ENCODE measurements around the gene ZNF460.
"Not testable (repeated sequence)": the region's sequence is repeated elsewhere in the genome, so short reads cannot be mapped to it uniquely, and the experiment has no call there.

The ZNF460 gene

DNA sequence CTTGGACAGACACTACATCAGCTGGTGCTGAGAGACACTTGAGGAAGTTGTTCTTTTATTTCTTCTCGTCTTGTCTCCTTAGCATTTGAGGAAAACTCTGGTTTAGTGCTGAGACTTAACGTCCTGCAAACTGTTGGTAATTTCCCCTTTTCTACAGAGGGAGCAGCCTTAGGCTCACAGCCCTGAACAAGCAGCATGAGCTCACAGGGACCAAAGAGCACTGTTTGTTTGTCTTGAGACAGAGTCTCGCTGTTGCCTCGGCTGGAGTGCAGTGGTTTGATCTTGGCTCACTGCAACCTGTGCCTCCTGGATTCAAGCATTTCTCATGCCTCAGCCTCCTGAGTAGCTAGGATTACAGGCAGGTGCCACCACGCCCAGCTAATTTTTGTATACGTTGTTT, 34.3 kb upstream of the ZNF460 start:
- Histone ChIP-seq H3K9ac (ENCODE audit: low read length in 5 of 5) (no peak overlapping the region), H3K27ac (ENCODE audit: low read depth, low read length) (no peak overlapping the region), H3K36me3 (ENCODE audit: control insufficient read depth in 5 of 5, insufficient read depth in 5 of 5, low read length in 5 of 5) (peaks cover 11 to 68% (median 58%) of the 10 kb centered on the region in 5 donors), H3K27me3 (ENCODE audit: control insufficient read depth in 5 of 5, insufficient read depth in 4 of 5, low read length in 5 of 5) (no peaks in the 10 kb centered on the region), H3K4me1 (ENCODE audit: control insufficient read depth in 5 of 5, insufficient read depth in 5 of 5, low read length in 5 of 5) (peaks cover 11 to 23% (median 21%) of the 10 kb centered on the region in 5 donors), H3K4me3 (ENCODE audit: low read depth in 1 of 5, low read length in 5 of 5) (no peak overlapping the region), H3K9me3 (ENCODE audit: control insufficient read depth in 5 of 5, low read length in 5 of 5) (no peaks in the 10 kb centered on the region)

- no peak overlapping the region for H3K9ac ChIP-seq (ENCODE audit: low read length in 5 of 5)
- no peak overlapping the region for H3K27ac ChIP-seq (ENCODE audit: low read depth, low read length)
- no peaks in the 10 kb centered on the region for H3K9me3 ChIP-seq (ENCODE audit: control insufficient read depth in 5 of 5, low read length in 5 of 5)
- peaks cover 26 to 87% (median 82%) of the 10 kb centered on the region in 5 donors for H3K36me3 ChIP-seq (ENCODE audit: control insufficient read depth in 5 of 5, insufficient read depth in 5 of 5, low read length in 5 of 5)
- no peaks in the 10 kb centered on the region for H3K4me1 ChIP-seq (ENCODE audit: control insufficient read depth in 5 of 5, insufficient read depth in 5 of 5, low read length in 5 of 5)
- H3K27me3 ChIP-seq (ENCODE audit: control insufficient read depth in 5 of 5, insufficient read depth in 4 of 5, low read length in 5 of 5), result no peaks in the 10 kb centered on the region
- H3K4me3 ChIP-seq (ENCODE audit: low read depth in 1 of 5, low read length in 5 of 5), result no peak overlapping the region
Observed at GRCh38 chr19:57248646-57249045, 31.6 kb upstream of the ZNF460 start.

DNA sequence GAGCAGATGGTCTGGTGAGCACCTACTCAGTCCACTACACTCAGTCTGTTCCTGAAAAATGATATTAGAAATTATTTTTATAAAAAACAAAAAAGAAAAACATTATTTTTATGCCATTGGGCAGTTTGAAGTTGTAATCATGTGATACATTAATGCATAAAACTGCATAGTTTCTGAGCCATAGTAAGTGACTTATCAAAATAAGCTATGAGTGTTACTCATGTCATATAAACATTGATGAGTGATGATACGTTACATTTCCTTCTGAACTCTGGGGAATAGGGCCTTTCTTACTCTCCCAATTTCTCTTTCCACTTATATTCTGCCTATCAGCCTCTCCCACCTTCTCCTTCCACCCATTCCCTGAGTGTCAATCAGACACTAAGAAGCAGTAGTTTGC, 31.0 kb upstream of the ZNF460 start:
- Histone ChIP-seq H3K36me3 (ENCODE audit: control insufficient read depth in 5 of 5, insufficient read depth in 5 of 5, low read length in 5 of 5) (peaks cover 27 to 87% (median 84%) of the 10 kb centered on the region in 5 donors), H3K4me3 (ENCODE audit: low read depth in 1 of 5, low read length in 5 of 5) (no peak overlapping the region), H3K27me3 (ENCODE audit: control insufficient read depth in 5 of 5, insufficient read depth in 4 of 5, low read length in 5 of 5) (no peaks in the 10 kb centered on the region), H3K9ac (ENCODE audit: low read length in 5 of 5) (no peak overlapping the region), H3K9me3 (ENCODE audit: control insufficient read depth in 5 of 5, low read length in 5 of 5) (no peaks in the 10 kb centered on the region), H3K4me1 (ENCODE audit: control insufficient read depth in 5 of 5, insufficient read depth in 5 of 5, low read length in 5 of 5) (peaks cover 0 to 3% (median 0%) of the 10 kb centered on the region in 5 donors), H3K27ac (ENCODE audit: low read depth, low read length) (no peak overlapping the region)

DNA sequence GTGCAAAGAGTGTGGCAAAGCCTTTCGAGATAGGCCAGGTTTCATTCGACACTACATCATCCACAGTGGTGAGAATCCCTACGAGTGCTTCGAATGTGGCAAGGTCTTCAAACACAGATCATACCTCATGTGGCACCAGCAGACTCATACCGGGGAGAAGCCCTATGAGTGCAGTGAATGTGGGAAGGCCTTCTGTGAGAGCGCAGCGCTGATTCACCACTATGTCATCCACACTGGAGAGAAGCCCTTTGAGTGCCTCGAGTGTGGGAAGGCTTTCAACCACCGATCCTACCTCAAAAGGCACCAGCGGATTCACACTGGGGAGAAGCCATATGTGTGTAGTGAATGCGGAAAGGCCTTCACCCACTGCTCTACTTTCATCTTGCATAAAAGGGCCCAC, 26.5 kb upstream of the ZNF460 start:
- H3K36me3 ChIP-seq (ENCODE audit: control insufficient read depth in 5 of 5, insufficient read depth in 5 of 5, low read length in 5 of 5), result peaks cover 36 to 54% (median 52%) of the 10 kb centered on the region in 5 donors
- not testable (repeated sequence) for H3K4me3 ChIP-seq (ENCODE audit: low read depth in 1 of 5, low read length in 5 of 5); H3K9ac ChIP-seq (ENCODE audit: low read length in 5 of 5); H3K4me1 ChIP-seq (ENCODE audit: control insufficient read depth in 5 of 5, insufficient read depth in 5 of 5, low read length in 5 of 5); H3K9me3 ChIP-seq (ENCODE audit: control insufficient read depth in 5 of 5, low read length in 5 of 5); H3K27ac ChIP-seq (ENCODE audit: low read depth, low read length); H3K27me3 ChIP-seq (ENCODE audit: control insufficient read depth in 5 of 5, insufficient read depth in 4 of 5, low read length in 5 of 5)

DNA sequence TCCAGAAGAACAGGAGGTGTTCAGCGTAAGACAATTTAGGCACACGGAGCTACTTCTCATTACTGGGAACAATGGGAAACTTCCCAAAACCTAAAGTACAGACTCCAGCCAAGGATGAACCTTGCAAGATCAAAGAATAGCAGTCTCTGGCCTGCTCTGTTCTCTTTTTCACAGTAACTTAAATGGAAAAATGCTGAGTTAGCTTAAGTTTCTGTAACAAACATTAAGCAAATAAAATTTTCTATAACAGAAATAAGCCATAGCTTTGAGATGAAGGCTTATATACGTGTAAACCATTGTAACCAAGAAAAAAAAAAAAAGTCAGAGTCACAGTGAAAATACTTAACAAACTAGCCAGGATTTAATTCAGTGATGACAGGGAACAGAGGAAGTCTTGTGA, 18.2 kb upstream of the ZNF460 start:
- H3K36me3 ChIP-seq (ENCODE audit: control insufficient read depth in 5 of 5, insufficient read depth in 5 of 5, low read length in 5 of 5), result peaks cover 6 to 31% (median 17%) of the 10 kb centered on the region in 5 donors
- no peak overlapping the region for H3K4me3 ChIP-seq (ENCODE audit: low read depth in 1 of 5, low read length in 5 of 5)
- H3K27ac ChIP-seq (ENCODE audit: low read depth, low read length), result no peak overlapping the region
- H3K27me3 ChIP-seq (ENCODE audit: control insufficient read depth in 5 of 5, insufficient read depth in 4 of 5, low read length in 5 of 5), result no peaks in the 10 kb centered on the region
- no peak overlapping the region for H3K9ac ChIP-seq (ENCODE audit: low read length in 5 of 5)
- H3K9me3 ChIP-seq (ENCODE audit: control insufficient read depth in 5 of 5, low read length in 5 of 5), result no peaks in the 10 kb centered on the region
- no peaks in the 10 kb centered on the region for H3K4me1 ChIP-seq (ENCODE audit: control insufficient read depth in 5 of 5, insufficient read depth in 5 of 5, low read length in 5 of 5)

GRCh38 chr19:57263244-57263741, 17.0 kb upstream of the ZNF460 start:
- Histone ChIP-seq H3K9ac (ENCODE audit: low read length in 5 of 5) (no peak overlapping the region), H3K4me3 (ENCODE audit: low read depth in 1 of 5, low read length in 5 of 5) (no peak overlapping the region), H3K9me3 (ENCODE audit: control insufficient read depth in 5 of 5, low read length in 5 of 5) (no peaks in the 10 kb centered on the region), H3K27me3 (ENCODE audit: control insufficient read depth in 5 of 5, insufficient read depth in 4 of 5, low read length in 5 of 5) (no peaks in the 10 kb centered on the region), H3K36me3 (ENCODE audit: control insufficient read depth in 5 of 5, insufficient read depth in 5 of 5, low read length in 5 of 5) (peaks cover 6 to 31% (median 17%) of the 10 kb centered on the region in 5 donors), H3K27ac (ENCODE audit: low read depth, low read length) (no peak overlapping the region), H3K4me1 (ENCODE audit: control insufficient read depth in 5 of 5, insufficient read depth in 5 of 5, low read length in 5 of 5) (no peaks in the 10 kb centered on the region)

GRCh38 chr19:57267291-57267690, 13.0 kb upstream of the ZNF460 start:
- Histone ChIP-seq H3K9me3 (ENCODE audit: control insufficient read depth in 5 of 5, low read length in 5 of 5) (no peaks in the 10 kb centered on the region), H3K4me1 (ENCODE audit: control insufficient read depth in 5 of 5, insufficient read depth in 5 of 5, low read length in 5 of 5) (no peaks in the 10 kb centered on the region), H3K27ac (ENCODE audit: low read depth, low read length) (no peak overlapping the region), H3K36me3 (ENCODE audit: control insufficient read depth in 5 of 5, insufficient read depth in 5 of 5, low read length in 5 of 5) (peaks cover 0 to 19% (median 5%) of the 10 kb centered on the region in 5 donors), H3K9ac (ENCODE audit: low read length in 5 of 5) (no peak overlapping the region), H3K27me3 (ENCODE audit: control insufficient read depth in 5 of 5, insufficient read depth in 4 of 5, low read length in 5 of 5) (no peaks in the 10 kb centered on the region), H3K4me3 (ENCODE audit: low read depth in 1 of 5, low read length in 5 of 5) (no peak overlapping the region)

- Histone ChIP-seq H3K36me3 (ENCODE audit: control insufficient read depth in 5 of 5, insufficient read depth in 5 of 5, low read length in 5 of 5) (peaks cover 3 to 11% (median 3%) of the 10 kb centered on the region in 5 donors), H3K27me3 (ENCODE audit: control insufficient read depth in 5 of 5, insufficient read depth in 4 of 5, low read length in 5 of 5) (no peaks in the 10 kb centered on the region), H3K4me1 (ENCODE audit: control insufficient read depth in 5 of 5, insufficient read depth in 5 of 5, low read length in 5 of 5) (no peaks in the 10 kb centered on the region), H3K4me3 (ENCODE audit: low read depth in 1 of 5, low read length in 5 of 5) (no peak overlapping the region), H3K9ac (ENCODE audit: low read length in 5 of 5) (no peak overlapping the region), H3K9me3 (ENCODE audit: control insufficient read depth in 5 of 5, low read length in 5 of 5) (no peaks in the 10 kb centered on the region), H3K27ac (ENCODE audit: low read depth, low read length) (no peak overlapping the region)
Observed at GRCh38 chr19:57269515-57270250, 10.6 kb upstream of the ZNF460 start.

DNA sequence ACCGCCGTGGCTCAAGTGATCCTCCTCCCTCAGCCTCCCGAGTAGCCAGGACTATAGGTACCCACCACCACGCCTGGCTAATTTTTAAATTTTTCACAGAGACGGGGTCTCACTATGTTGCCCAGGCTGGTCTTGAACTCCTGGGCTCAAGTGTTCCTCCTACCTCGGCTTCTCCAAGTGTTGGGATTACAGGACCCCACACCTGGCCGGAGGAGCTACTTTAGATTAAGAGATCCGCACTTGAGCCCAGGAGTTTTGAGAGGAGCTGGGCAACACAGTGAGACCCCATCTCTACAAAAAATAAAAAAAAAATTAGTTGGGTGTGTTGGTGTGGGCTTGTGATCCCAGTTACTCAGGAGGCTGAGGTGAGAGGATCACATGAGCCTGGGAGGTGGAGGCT, 9.0 kb upstream of the ZNF460 start:
- Histone ChIP-seq H3K4me3 (ENCODE audit: low read depth in 1 of 5, low read length in 5 of 5) (no peak overlapping the region), H3K4me1 (ENCODE audit: control insufficient read depth in 5 of 5, insufficient read depth in 5 of 5, low read length in 5 of 5) (no peaks in the 10 kb centered on the region), H3K9me3 (ENCODE audit: control insufficient read depth in 5 of 5, low read length in 5 of 5) (no peaks in the 10 kb centered on the region), H3K36me3 (ENCODE audit: control insufficient read depth in 5 of 5, insufficient read depth in 5 of 5, low read length in 5 of 5) (peaks cover 3 to 13% (median 3%) of the 10 kb centered on the region in 5 donors), H3K27ac (ENCODE audit: low read depth, low read length) (no peak overlapping the region), H3K27me3 (ENCODE audit: control insufficient read depth in 5 of 5, insufficient read depth in 4 of 5, low read length in 5 of 5) (no peaks in the 10 kb centered on the region), H3K9ac (ENCODE audit: low read length in 5 of 5) (no peak overlapping the region)

GRCh38 chr19:57273014-57273413, 7.3 kb upstream of the ZNF460 start:
- Histone ChIP-seq H3K36me3 (ENCODE audit: control insufficient read depth in 5 of 5, insufficient read depth in 5 of 5, low read length in 5 of 5) (peaks cover 0 to 13% (median 3%) of the 10 kb centered on the region in 5 donors), H3K4me3 (ENCODE audit: low read depth in 1 of 5, low read length in 5 of 5) (no peak overlapping the region), H3K9ac (ENCODE audit: low read length in 5 of 5) (no peak overlapping the region), H3K27me3 (ENCODE audit: control insufficient read depth in 5 of 5, insufficient read depth in 4 of 5, low read length in 5 of 5) (no peaks in the 10 kb centered on the region), H3K9me3 (ENCODE audit: control insufficient read depth in 5 of 5, low read length in 5 of 5) (no peaks in the 10 kb centered on the region), H3K27ac (ENCODE audit: low read depth, low read length) (no peak overlapping the region), H3K4me1 (ENCODE audit: control insufficient read depth in 5 of 5, insufficient read depth in 5 of 5, low read length in 5 of 5) (no peaks in the 10 kb centered on the region)
